IMR-90 (cell line): ENCODE results near the gene AFAP1L2. TPM values are rescaled to one million over a fixed set of nuclear protein-coding genes. Genes with fewer than 3 reads are reported as not detected.

Experiments used
- ATAC-seq: fragments of 200-7000 bp; cut with Tn5 transposase; 2 replicates; pipeline ENCODE4 v1.9.1; 2020; ENCODE audit warnings: low read depth, mild to moderate bottlenecking, moderate library complexity
- BruUV-seq: library from RNA; stranded (reverse); fragments of 400-500 nt; replicated peaks from 2 replicates; lab custom pipeline; 2021; lab: Mats Ljungman, UMichigan
- CTCF ChIA-PET: fragments of 300-600 bp; formaldehyde crosslinking; extraction: SDS; loops from one replicate; lab custom pipeline; 2021; ENCODE audit warnings: antibody characterized with exemption; lab: Yijun Ruan, JAX
- POLR2A ChIA-PET: fragments of 300-600 bp; sonication (Branson Sonifier 250); formaldehyde crosslinking; loops from one replicate; lab custom pipeline; 2022; ENCODE audit warnings: antibody characterized with exemption; ENCODE audit not compliant: unreplicated experiment; lab: Charles Lee
- DNase-seq: peaks from one replicate; pipeline ENCODE4 v3.0.0; 2013
- H2AFZ ChIP-seq: replicated peaks from 2 replicates; pipeline ENCODE3; 2013; ENCODE audit warnings: low read length, mild to moderate bottlenecking; ENCODE audit not compliant: poor library complexity
- H2AK5ac ChIP-seq: 2 replicates; pipeline ENCODE4 v1.6.1; 2013; ENCODE audit warnings: low read depth, low read length, inconsistent platforms
- H2AK9ac ChIP-seq: replicated peaks from 2 replicates; pipeline ENCODE3; 2013; ENCODE audit warnings: mild to moderate bottlenecking, low read depth, low read length, moderate library complexity; ENCODE audit not compliant: poor library complexity
- H2BK120ac ChIP-seq: 2 replicates; pipeline ENCODE4 v1.6.1; 2013; ENCODE audit warnings: low read depth, low read length, inconsistent platforms
- H2BK15ac ChIP-seq: 3 replicates; pipeline ENCODE4 v1.6.1; 2013; ENCODE audit warnings: low read depth, low read length, inconsistent platforms
- H2BK20ac ChIP-seq: 2 replicates; pipeline ENCODE4 v1.6.1; 2013; ENCODE audit warnings: low read depth, mild to moderate bottlenecking, inconsistent platforms, low read length, moderate library complexity
- H2BK5ac ChIP-seq: 2 replicates; pipeline ENCODE4 v1.6.1; 2013; ENCODE audit warnings: mild to moderate bottlenecking, low read depth, low read length, inconsistent platforms; ENCODE audit not compliant: poor library complexity, severe bottlenecking
- H3K14ac ChIP-seq: replicated peaks from 2 replicates; pipeline ENCODE4 v1.6.1; 2013; ENCODE audit warnings: low read depth, low read length, inconsistent platforms
- H3K18ac ChIP-seq: 2 replicates; pipeline ENCODE4 v1.6.1; 2013; ENCODE audit warnings: low read depth, low read length, control low read depth
- H3K23ac ChIP-seq: 2 replicates; pipeline ENCODE4 v1.6.1; 2013; ENCODE audit warnings: low read depth, low read length, inconsistent platforms
- H3K27ac ChIP-seq: 2 replicates; pipeline ENCODE4 v1.5.1; 2013; ENCODE audit warnings: mild to moderate bottlenecking, control low read depth, low read length; ENCODE audit not compliant: insufficient read depth
- H3K27me3 ChIP-seq: 2 replicates; pipeline ENCODE4 v1.6.1; 2013; ENCODE audit warnings: low read length; ENCODE audit not compliant: control insufficient read depth, insufficient read depth
- H3K36me3 ChIP-seq: 2 replicates; pipeline ENCODE4 v1.6.1; 2013; ENCODE audit warnings: low read length, mixed read lengths; ENCODE audit not compliant: control insufficient read depth, insufficient read depth
- H3K4ac ChIP-seq: 2 replicates; pipeline ENCODE4 v1.6.1; 2013; ENCODE audit warnings: low read depth, low read length, inconsistent platforms
- H3K4me1 ChIP-seq: 2 replicates; pipeline ENCODE4 v1.6.1; 2013; ENCODE audit warnings: low read length, mixed read lengths; ENCODE audit not compliant: control insufficient read depth, insufficient read depth
- H3K4me2 ChIP-seq: 2 replicates; pipeline ENCODE4 v1.6.1; 2013; ENCODE audit warnings: low read depth, mild to moderate bottlenecking, control low read depth, low read length, moderate library complexity
- H3K4me3 ChIP-seq: 2 replicates; pipeline ENCODE4 v1.5.1; 2013; ENCODE audit warnings: low read depth, mild to moderate bottlenecking, control low read depth, low read length, moderate library complexity; ENCODE audit not compliant: insufficient read depth
- H3K56ac ChIP-seq: 2 replicates; pipeline ENCODE4 v1.6.1; 2013; ENCODE audit warnings: low read length, inconsistent platforms; ENCODE audit not compliant: insufficient read depth; ENCODE audit errors: extremely low read depth
- H3K79me1 ChIP-seq, 2 experiments: 2 replicates each; pipeline ENCODE4 v1.6.1; 2013; ENCODE audit warnings: low read length in 2 of 2, inconsistent platforms in 1 of 2, low read depth in 1 of 2
- H3K9ac ChIP-seq: 2 replicates; pipeline ENCODE4 v1.6.1; 2013; ENCODE audit warnings: low read depth, low read length, control low read depth
- H3K9me1 ChIP-seq: 2 replicates; pipeline ENCODE4 v1.6.1; 2013; ENCODE audit warnings: low read length, inconsistent platforms; ENCODE audit not compliant: insufficient read depth
- H3K9me3 ChIP-seq: 2 replicates; pipeline ENCODE4 v1.6.1; 2013; ENCODE audit warnings: low read length; ENCODE audit not compliant: control insufficient read depth, insufficient read depth
- H4K20me1 ChIP-seq: 2 replicates; pipeline ENCODE4 v1.6.1; 2013; ENCODE audit warnings: low read length, inconsistent platforms; ENCODE audit not compliant: insufficient read depth
- H4K5ac ChIP-seq: 2 replicates; pipeline ENCODE4 v1.6.1; 2013; ENCODE audit warnings: mild to moderate bottlenecking, low read depth, low read length, control low read depth
- H4K8ac ChIP-seq, 2 experiments: 2 replicates each; pipeline ENCODE4 v1.6.1; 2013; ENCODE audit warnings: low read depth in 2 of 2, low read length in 2 of 2, control low read depth in 1 of 2, inconsistent platforms in 1 of 2
- H4K91ac ChIP-seq: 2 replicates; pipeline ENCODE4 v1.6.1; 2013; ENCODE audit warnings: low read depth, low read length, inconsistent platforms; ENCODE audit not compliant: insufficient read depth
- BHLHE40 ChIP-seq: fragments of 150-350 bp; IDR thresholded peaks from 2 replicates; pipeline ENCODE4 v1.6.1; 2016; ENCODE audit warnings: mild to moderate bottlenecking, low read depth, low read length
- CEBPB ChIP-seq: IDR thresholded peaks from 2 replicates; pipeline ENCODE4 v1.6.1; 2012; ENCODE audit warnings: low read depth, low read length, improper control_type of control experiment
- CHD1 ChIP-seq: IDR thresholded peaks from 2 replicates; pipeline ENCODE4 v1.6.1; 2012; ENCODE audit warnings: low read depth, low read length, improper control_type of control experiment
- CTCF ChIP-seq: conservative IDR thresholded peaks from 2 replicates; pipeline ENCODE4 v1.5.1; 2012; ENCODE audit warnings: mild to moderate bottlenecking, low read depth, low read length, improper control_type of control experiment
- FOS ChIP-seq: fragments of 150-350 bp; IDR thresholded peaks from 2 replicates; pipeline ENCODE4 v1.6.1; 2016; ENCODE audit warnings: low read depth, low read length
- MAFK ChIP-seq: IDR thresholded peaks from 2 replicates; pipeline ENCODE4 v1.6.1; 2012; ENCODE audit warnings: low read depth, low read length, improper control_type of control experiment
- MAZ ChIP-seq: IDR thresholded peaks from 2 replicates; pipeline ENCODE4 v1.6.1; 2012; ENCODE audit warnings: low read depth, mild to moderate bottlenecking, low read length, improper control_type of control experiment, moderate library complexity, borderline replicate concordance
- MXI1 ChIP-seq: IDR thresholded peaks from 2 replicates; pipeline ENCODE4 v1.6.1; 2012; ENCODE audit warnings: low read depth, mild to moderate bottlenecking, low read length, moderate library complexity, borderline replicate concordance
- NFE2L2 ChIP-seq: fragments of 150-350 bp; IDR thresholded peaks from 2 replicates; pipeline ENCODE4 v1.6.1; 2016; ENCODE audit warnings: low read depth, mild to moderate bottlenecking, low read length
- POLR2A ChIP-seq: IDR thresholded peaks from 2 replicates; pipeline ENCODE4 v1.6.1; 2012; ENCODE audit warnings: mild to moderate bottlenecking, low read depth, low read length
- RAD21 ChIP-seq: IDR thresholded peaks from 2 replicates; pipeline ENCODE4 v1.6.1; 2012; ENCODE audit warnings: low read length, improper control_type of control experiment
- RCOR1 ChIP-seq: IDR thresholded peaks from 2 replicates; pipeline ENCODE4 v1.6.1; 2012; ENCODE audit warnings: mild to moderate bottlenecking, low read length, improper control_type of control experiment; ENCODE audit not compliant: insufficient replicate concordance
- RFX5 ChIP-seq: IDR thresholded peaks from 2 replicates; pipeline ENCODE4 v1.8.0; 2012; ENCODE audit warnings: low read depth, mild to moderate bottlenecking, low read length, moderate library complexity
- SMC3 ChIP-seq: fragments of 150-350 bp; IDR thresholded peaks from 2 replicates; pipeline ENCODE4 v1.6.1; 2016; ENCODE audit warnings: low read depth, mild to moderate bottlenecking, antibody characterized with exemption, low read length, moderate library complexity
- WGBS, 2 experiments: methylation state at CpG; one replicate each; pipeline versions ENCODE4 v1.1.5 to v1.1.7; 2013; ENCODE audit warnings: missing lambda C conversion rate in 2 of 2; ENCODE audit not compliant: insufficient read length in 1 of 2; ENCODE audit errors: extremely low coverage in 2 of 2; 5-methylcytosine and 5-hydroxymethylcytosine counted together
- dilution Hi-C: fragments of 300-500 bp; cut with HindIII; formaldehyde crosslinking; loops from one replicate; pipeline ENCODE4 v1.14.3; 2018; ENCODE audit warnings: low sequenced_read_pairs; ENCODE audit not compliant: unreplicated experiment
- in situ Hi-C: fragments of 300-500 bp; cut with MboI; formaldehyde crosslinking; loops from 3 replicates; pipeline ENCODE4 v1.14.3; 2019; ENCODE audit warnings: low sequenced_read_pairs, inconsistent platforms, mixed read lengths
- intact Hi-C: fragments of 100-400 bp; cut with micrococcal nuclease; formaldehyde crosslinking; loops from 2 replicates; pipeline ENCODE4 v1.10.0; 2022
- polyA plus RNA-seq, 3 experiments: library from polyadenylated mRNA; depleted of rRNA; stranded (reverse); fragments of >200 nt; gene quantifications; 2 replicates each; pipeline ENCODE4 v1.2.3, GENCODE V29; 2012; ENCODE audit warnings: low replicate concordance in 1 of 3
- total RNA-seq: library from RNA; depleted of rRNA; stranded (reverse); fragments of >200 nt; gene quantifications from 2 replicates; pipeline ENCODE4 v1.2.3, GENCODE V29; 2012
- TF ChIP-seq, protein P1 (sequence below): fragments of 150-350 bp; IDR thresholded peaks from 2 replicates; pipeline ENCODE4 v1.6.1; 2016; ENCODE audit warnings: low read depth, mild to moderate bottlenecking, low read length, moderate library complexity, borderline replicate concordance
- TF ChIP-seq, protein P2 (sequence below): fragments of 150-350 bp; IDR thresholded peaks from 2 replicates; pipeline ENCODE4 v1.6.1; 2017; ENCODE audit warnings: mild to moderate bottlenecking, antibody characterized with exemption, low read length, low read depth

AFAP1L2 gene
- total and polyA plus RNA-seq, 2 of the 4 experiments (the other 2 are of a cell fraction) = under 0.01 to 0.10 TPM

GRCh38 chr10:114387784-114388183, 16.5 kb downstream of the AFAP1L2 start:
- H2AK9ac ChIP-seq = no peak overlapping the region
- no peak overlapping the region for H3K14ac ChIP-seq
- no TSS peak for BruUV-seq
- H4K5ac ChIP-seq = no peak overlapping the region
- H3K9me1 ChIP-seq = no peaks in the 10 kb centered on the region
- no peaks in the 10 kb centered on the region for H4K20me1 ChIP-seq
- ChIA-PET CTCF (interaction anchor here (1.2 kb wide), 1 partner anchor 13 kb away, joined by 4 read pairs; no protein-coding TSS in a partner anchor), POLR2A (no interaction called here)
- H3K23ac ChIP-seq = no peak overlapping the region
- H3K4me2 ChIP-seq = no peak overlapping the region
- no peak overlapping the region for H3K9ac ChIP-seq
- H4K91ac ChIP-seq = no peak overlapping the region
- no peak overlapping the region for H3K18ac ChIP-seq
- no peak overlapping the region for H3K56ac ChIP-seq
- H2AFZ ChIP-seq = no peak overlapping the region
- peaks cover 26% of the 10 kb centered on the region for H3K27me3 ChIP-seq
- no peak overlapping the region for H2BK20ac ChIP-seq
- no peak overlapping the region for H2AK5ac ChIP-seq
- TF ChIP-seq FOS (no peak), MAFK (no peak), RFX5 (no peak), CHD1 (no peak), POLR2A (no peak), CTCF (no peak), RAD21 (no peak), BHLHE40 (no peak), MAZ (no peak), SMC3 (no peak), MXI1 (no peak), RCOR1 (no peak), CEBPB (no peak), NFE2L2 (no peak)
- TF ChIP-seq, protein P1, sequence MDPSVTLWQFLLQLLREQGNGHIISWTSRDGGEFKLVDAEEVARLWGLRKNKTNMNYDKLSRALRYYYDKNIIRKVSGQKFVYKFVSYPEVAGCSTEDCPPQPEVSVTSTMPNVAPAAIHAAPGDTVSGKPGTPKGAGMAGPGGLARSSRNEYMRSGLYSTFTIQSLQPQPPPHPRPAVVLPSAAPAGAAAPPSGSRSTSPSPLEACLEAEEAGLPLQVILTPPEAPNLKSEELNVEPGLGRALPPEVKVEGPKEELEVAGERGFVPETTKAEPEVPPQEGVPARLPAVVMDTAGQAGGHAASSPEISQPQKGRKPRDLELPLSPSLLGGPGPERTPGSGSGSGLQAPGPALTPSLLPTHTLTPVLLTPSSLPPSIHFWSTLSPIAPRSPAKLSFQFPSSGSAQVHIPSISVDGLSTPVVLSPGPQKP = no peak
- TF ChIP-seq, protein P2, sequence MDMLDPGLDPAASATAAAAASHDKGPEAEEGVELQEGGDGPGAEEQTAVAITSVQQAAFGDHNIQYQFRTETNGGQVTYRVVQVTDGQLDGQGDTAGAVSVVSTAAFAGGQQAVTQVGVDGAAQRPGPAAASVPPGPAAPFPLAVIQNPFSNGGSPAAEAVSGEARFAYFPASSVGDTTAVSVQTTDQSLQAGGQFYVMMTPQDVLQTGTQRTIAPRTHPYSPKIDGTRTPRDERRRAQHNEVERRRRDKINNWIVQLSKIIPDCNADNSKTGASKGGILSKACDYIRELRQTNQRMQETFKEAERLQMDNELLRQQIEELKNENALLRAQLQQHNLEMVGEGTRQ = no peak
- H3K4ac ChIP-seq = no peak overlapping the region
- H2BK120ac ChIP-seq = no peak overlapping the region
- no CpG with 5 or more reads among the region's 4 CpGs for WGBS, 2 experiments
- H4K8ac ChIP-seq = no peak overlapping the region
- H2BK15ac ChIP-seq = no peak overlapping the region
- no peaks in the 10 kb centered on the region for H3K4me1 ChIP-seq
- H3K9me3 ChIP-seq = no peaks in the 10 kb centered on the region
- in situ Hi-C loops (no loop called here), intact Hi-C loops (no loop called here), dilution Hi-C loops (no loop called here)
- no peak for ATAC-seq
- no peak overlapping the region for H3K27ac ChIP-seq
- DNase-seq = no peak
- no peaks in the 10 kb centered on the region; the same call in 1 of the 2 replicates for H3K36me3 ChIP-seq
- no peak overlapping the region for H2BK5ac ChIP-seq
- no peaks in the 10 kb centered on the region for H3K79me1 ChIP-seq
- no peak overlapping the region for H3K4me3 ChIP-seq
